HG03442 (cell line): ENCODE measurements around the gene TRAPPC12.
"Not testable (repeated sequence)": the region's sequence is repeated elsewhere in the genome, so short reads cannot be mapped to it uniquely, and the experiment has no call there.

Experiments
- ATAC-seq: cut with Tn5 transposase; IDR thresholded peaks from one replicate; pipeline ENCODE4 v1.9.1; 2021; ENCODE audit warnings: mild to moderate bottlenecking, moderate library complexity; ENCODE audit not compliant: unreplicated experiment

The TRAPPC12 gene

DNA sequence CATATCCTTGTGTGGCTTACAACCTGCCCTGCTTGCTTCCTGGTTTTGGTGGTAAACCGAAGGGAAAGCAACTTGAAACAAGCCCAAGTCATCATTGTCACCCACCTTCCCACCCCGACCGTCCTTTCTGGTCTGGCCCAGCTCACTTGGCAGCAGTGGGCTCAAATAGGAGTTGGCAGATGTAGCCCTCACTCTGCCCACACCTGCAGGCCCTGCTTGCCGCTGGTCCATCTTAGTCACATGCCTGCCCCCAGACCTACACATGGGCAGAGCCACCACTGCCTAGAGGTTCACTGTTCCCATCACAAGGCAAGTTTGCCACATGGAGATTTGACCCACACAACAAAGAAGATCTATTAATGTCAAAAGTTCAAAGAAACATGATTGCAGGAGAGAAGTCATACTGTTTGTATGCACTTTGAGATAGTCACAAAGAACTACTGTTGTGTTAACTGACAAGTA, 11.2 kb upstream of the TRAPPC12 start:
- ATAC-seq: no peak

DNA sequence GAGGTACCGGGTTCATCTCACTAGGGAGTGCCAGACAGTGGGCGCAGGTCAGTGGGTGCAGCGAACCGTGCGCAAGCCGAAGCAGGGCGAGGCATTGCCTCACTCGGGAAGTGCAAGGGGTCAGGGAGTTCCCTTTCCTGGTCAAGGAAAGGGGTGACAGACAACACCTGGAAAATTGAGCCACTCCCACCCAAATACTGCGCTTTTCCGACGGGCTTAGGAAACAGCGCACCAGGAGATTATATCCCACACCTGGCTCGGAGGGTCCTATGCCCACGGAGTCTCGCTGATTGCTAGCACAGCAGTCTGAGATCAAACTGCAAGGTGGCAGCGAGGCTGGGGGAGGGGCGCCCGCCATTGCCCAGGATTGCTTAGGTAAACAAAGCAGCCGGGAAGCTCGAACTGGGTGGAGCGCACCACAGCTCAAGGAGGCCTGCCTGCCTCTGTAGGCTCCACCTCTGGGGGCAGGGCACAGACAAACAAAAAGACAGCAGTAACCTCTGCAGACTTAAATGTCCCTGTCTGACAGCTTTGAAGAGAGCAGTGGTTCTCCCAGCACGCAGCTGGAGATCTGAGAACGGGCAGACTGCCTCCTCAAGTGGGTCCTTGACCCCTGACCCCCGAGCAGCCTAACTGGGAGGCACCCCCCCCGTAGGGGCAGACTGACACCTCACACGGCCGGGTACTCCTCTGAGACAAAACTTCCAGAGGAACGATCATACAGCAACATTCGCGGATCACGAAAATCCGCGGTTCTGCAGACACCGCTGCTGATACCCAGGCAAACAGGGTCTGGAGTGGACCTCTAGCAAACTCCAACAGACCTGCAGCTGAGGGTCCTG, 9.9 kb upstream of the TRAPPC12 start:
- not testable (repeated sequence) for ATAC-seq

DNA sequence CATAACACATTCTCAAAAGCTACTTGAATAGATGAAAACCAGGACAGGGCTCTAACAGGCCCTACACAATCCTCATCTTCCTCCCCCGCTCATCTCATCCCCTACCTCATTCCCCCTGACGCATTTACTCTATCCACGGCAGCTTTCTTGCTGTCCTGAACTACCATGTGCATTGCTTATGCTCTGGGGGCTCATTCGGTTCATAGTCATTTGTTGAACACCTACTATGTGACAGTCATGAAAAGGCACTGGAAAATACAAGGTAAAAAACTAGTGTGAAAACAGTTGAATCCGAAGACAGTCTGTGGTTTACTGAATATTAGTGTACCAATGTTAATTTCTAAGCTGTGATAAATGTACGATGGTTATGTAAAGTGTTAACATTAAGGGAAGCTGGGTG, 2.7 kb upstream of the TRAPPC12 start:
- no peak for ATAC-seq

DNA sequence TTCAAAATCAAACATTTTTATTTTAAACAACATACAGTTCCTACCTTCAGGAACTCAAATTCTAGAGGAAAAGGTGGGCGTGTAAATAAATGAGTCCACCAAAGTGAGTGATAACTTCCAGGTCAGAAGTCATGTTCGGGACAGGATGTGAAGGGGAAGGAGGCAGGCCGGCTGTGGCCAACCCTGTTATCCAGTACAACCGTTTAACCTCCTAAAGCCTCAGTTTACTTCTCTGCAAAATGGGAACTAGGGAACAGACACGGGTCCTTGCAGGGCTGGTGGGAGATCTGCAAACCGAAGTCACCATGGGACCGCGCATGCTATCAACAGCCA, 2.2 kb upstream of the TRAPPC12 start:
- ATAC-seq: peak; percentile 8

DNA sequence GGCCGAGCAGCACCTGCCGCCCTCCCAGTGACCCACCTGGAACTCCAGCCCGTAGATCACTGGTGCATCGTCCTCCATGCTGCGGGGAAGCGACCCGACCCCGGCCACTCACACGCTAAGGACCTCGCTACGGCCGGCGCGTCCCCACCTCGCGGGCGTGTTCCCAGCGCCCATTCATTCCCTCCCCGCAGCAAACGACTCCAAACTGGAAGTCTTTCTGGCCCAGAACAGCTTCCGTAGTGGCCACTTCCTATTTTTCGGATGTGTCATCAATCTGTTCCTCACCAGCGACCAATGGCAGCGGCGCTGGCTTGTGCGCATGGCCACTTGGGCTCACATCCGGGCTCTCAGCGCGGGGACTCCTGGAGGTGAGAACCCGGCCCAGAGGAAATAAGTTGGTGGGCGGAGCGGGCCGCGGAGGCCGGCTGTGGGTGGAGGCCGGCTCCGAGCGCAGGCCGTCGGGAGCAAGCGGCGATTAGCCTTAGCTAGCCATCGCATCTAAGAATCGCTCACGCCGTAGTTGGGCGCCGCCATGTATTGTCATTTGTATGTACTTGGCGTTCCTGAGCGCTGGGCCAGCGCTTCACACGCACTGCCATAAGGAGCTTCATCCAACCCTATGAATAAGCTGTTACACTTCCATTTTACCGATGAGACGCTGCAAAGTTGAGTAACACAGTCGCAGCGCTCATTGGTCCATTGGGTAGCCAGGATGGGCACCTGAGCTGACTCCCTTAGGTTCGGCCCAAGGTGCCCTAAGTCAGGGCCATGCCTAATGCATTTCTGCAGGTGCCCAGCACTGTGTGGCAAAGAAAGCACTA, 1.7 kb upstream of the TRAPPC12 start, which contains the start of gene EIPR1:
Gene EIPR1 (minus strand): TSS at position 207 of the 821 bp plus-strand sequence. CDS start 129 bp downstream, at position 78.
- ATAC-seq: peak; percentile 77

DNA sequence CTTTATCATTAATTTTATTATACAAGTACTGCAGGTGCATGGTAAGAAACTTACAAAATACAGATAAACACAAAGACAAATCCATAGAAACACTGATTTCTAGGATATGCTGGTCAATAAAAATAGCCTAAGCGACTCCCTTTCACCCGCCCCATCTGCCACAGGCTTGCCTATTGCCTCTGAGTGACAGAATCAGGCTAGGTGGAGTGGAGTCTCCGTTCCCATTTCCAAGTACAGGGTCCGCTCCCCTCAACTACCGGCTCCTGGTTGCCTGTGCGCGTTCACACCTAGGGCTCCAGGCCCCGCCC, 201 bp upstream of the TRAPPC12 start:
- no peak for ATAC-seq

DNA sequence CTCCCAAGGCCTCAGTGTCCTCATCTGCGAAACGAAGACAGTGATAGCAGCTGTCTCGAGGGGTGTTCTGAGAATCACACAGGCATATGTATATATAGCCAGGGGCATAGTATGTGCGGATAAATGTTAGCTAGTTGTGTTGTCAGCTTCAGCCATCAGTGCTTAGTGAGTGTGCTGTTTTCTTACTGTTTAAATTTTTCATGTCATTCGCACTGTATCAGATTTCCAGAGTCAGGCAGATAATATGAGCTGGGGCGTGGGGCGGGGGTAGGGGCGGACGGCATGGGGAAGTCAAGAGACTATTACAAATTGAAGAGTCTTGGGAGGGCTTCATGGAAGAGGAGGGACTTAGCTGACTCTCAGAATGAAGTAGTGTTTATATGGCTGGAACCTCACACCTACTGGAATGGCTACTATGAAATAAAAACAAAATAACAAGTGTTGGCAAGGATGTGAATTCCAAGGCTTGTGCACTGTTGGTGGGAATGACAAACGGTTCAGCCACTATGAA, 7.0 kb downstream of the TRAPPC12 start:
- ATAC-seq: no peak

DNA sequence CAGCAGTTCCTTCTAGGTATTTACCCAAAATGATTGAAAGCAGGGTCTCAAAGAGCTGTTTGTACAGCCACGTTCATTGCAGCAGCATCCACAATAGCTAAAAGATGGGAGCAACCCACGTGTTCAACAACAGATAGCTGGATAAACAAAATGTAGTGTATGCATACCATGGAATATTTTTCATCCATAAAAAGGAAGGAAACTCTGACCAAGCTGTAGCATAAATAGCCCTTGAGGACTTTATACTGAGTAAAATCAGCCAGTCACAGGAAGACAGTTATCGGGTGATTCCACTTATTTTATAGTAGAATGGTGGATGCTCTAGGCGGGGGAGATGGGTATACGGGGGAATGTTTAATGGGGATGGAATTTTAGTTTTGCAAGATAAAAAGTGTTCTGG, 7.5 kb downstream of the TRAPPC12 start:
- no peak for ATAC-seq

DNA sequence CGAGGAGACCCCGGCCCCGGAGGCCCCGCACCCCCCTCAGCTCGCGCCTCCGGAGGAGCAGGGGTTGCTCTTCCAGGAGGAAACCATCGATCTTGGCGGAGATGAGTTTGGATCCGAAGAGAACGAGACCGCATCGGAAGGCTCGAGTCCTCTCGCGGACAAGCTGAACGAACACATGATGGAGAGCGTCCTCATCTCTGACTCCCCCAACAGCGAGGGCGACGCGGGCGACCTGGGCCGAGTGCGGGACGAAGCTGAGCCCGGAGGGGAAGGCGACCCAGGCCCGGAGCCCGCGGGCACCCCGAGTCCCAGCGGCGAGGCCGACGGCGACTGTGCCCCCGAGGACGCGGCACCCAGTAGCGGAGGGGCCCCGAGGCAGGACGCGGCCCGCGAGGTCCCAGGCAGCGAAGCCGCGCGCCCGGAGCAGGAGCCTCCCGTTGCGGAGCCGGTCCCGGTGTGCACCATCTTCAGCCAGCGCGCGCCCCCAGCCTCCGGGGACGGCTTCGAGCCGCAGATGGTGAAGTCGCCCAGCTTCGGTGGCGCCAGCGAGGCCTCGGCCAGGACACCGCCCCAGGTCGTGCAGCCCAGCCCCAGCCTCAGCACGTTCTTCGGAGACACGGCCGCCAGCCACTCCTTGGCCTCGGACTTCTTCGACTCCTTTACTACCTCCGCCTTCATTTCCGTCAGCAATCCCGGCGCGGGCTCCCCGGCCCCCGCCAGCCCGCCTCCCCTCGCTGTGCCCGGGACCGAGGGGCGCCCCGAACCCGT, 8.3 kb downstream of the TRAPPC12 start:
- ATAC-seq: no peak

DNA sequence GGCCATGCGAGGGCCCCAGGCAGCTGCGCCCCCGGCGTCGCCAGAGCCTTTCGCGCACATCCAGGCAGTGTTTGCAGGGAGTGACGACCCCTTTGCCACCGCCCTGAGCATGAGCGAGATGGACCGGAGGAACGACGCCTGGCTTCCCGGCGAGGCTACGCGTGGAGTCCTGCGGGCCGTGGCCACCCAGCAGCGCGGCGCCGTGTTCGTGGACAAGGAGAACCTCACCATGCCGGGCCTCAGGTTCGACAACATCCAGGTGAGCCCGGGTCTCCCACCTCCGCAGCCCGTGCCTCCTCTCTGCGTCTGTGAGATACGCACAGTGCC, 8.9 kb downstream of the TRAPPC12 start:
- ATAC-seq: no peak

DNA sequence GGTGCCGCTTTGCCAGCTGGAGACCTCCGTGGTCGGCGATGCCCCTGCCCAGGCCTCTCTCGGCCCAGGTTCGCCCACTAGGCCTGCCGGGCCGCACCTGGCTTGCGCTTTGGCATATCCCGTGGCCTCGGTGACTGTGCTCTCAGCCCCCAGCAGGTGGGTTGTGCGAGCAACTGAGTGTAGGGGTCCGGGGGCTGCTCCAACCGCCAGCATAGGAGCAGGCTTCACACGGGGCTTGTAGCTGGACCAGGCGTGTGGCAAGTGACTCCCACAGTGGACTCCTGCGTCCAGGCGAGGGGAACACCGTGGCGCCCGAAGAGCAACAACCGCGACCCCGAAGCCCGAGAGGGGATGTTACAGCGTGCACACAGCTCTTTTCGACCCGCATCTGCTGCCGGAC, 9.7 kb downstream of the TRAPPC12 start:
- no peak for ATAC-seq

DNA sequence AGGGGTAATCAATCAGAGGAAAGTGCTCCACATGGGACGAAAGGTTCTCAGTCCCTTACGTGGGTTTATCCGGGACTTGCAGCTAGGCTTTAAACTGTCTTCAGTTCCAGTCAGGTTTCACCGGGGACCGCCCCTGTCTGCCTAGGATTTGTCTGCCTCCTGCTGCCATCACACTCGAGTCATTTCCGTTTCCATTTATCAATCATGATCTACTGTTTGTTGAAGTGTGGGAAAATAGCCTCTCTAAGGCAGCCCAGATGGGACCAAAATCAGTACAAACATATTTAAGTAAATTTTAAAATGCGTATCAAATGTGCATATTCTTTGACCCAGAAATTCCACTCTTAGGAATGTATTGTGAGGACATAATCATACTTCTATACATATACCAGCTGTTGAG, 10.5 kb downstream of the TRAPPC12 start:
- ATAC-seq: no peak

DNA sequence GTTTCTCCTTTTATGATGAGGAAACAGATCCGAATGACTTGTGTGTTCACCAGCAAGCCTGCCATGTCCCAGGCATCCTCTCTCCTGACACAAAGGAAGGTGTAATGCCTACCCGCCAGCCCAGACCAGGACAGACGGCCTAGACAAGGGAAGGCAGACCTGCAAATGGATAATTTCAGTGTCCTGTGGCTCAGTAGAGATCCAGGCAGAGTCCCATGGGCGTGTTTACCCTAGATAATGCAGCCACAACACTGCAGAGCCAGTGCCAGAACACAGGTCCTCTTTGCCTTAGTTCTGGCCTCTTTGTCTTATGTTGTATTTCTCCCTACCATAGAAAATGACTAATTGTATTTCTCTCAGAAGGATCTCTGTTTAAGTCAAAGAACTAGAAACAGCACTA, 12.7 kb downstream of the TRAPPC12 start:
- ATAC-seq: no peak

DNA sequence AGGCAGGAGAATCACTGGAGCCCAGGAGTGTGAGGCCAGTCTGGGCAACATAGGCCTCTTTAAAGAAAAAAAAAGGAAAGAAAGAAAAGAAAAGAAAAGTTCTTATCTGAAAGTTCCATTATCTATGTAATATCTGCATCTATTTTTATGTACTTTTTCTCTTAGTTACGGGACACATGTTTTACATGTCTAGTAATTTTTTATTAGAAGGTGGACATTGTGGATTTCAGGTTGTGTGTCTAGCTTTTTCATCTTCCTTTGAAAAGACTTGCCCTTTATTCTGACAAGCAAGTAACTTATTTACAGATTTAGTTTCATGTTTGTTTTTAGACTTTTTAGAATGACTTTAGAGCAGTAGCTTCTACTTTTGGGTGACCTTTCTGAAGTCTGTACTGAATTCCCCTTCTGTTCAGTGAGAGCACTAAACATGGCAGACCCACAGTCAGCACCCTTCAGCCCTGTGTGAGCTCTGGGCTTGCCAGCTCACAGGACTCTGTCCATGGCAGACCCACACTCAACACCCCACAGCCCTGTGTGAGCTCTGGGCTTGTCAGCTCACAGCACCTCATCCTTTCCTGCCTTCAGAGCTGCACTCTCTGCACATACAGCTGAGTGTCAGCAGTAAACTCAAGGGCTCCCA, 17.5 kb downstream of the TRAPPC12 start:
- no peak for ATAC-seq

DNA sequence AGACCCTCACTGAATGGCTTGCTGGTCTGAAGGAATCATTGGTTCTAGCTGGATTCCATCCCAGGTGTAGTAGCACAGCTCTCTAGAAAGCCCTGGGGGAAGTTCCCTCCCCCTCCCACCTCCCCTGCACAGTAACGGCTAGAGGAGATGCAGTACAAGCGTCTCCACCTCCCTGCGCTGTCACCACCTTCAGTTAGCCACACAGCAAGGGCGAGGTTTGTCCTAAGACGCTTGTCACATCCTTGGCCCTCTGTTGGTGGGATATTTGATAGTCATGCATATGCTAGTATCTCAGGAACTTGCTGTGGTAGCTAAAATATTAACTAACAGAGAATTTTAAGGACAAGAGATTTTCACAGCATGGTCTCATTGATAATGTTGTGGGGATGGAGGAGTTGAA, 19.4 kb downstream of the TRAPPC12 start:
- no peak for ATAC-seq

DNA sequence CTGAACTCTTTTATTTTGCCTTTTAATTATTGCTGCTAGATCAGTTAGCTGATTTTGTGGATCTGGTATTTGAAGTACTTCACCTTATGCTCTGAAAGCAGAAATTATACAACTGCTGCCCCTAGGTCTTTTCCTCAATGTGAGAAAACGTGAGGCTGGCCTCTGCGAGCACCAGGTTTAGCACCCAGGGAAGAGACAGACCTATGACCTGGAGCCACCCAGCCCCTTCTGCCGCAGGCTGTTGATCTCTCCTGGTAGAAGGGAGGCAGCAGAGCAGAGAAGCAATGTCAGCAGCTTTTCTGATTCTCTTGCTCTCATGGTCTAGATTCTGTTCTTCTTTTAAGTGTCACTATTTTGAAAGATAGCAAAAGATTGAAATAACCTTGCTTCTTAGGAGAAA, 19.9 kb downstream of the TRAPPC12 start:
- ATAC-seq: no peak

DNA sequence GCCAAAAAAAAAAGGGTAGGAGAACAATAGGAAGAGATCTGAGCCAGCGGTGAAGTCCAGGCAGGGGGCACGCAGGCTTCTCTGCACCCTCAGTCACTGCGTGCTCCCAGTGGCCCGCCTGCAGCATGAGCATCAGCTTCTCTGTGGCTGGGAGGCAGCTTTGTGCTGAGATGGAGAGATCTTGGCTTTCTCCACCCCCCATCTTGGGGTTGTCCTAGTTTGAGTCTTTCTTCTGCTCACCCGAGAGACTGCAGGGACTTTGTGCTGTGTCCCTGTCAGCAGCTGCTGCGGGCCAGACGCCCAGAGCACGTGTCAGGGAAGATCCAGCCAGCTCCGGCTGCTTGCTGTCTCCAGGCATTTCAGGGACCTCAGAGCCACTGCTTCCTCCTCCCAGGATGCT, 20.3 kb downstream of the TRAPPC12 start:
- ATAC-seq: no peak

DNA sequence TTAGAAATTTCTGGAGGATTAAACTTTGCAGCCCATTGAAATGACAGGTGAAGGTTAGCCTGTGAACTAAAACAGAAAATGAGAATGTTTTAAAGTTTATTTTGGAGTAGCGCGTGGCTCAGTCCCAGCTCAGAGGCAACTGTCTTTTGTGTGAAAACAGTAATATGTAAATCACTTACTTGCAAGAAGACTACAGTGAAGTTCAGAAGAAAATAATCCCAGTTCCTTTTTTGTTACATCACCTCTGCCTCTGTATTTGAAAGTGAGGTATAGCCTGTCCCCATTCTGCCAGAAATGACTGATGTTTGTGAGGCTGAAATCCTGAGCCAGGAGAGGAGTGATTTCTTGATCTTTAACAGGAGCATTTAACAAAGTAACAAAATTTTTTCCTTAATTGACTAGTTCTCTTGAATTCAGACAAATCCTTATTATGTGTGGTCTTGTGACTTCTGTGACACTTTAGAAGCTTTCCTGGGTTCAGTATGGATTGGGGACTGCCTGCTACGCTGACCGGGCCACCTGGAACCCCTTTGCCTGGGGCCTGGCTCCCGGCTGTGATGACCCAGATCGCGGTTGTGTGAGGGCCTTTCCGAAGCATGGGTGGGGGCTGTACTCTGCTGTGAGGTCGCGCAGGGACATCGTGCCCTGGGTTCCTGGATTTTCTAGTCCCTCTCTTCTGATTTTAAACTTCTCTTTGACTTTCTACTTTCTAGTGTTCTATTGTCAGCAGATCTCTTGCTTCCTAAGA, 24.3 kb downstream of the TRAPPC12 start:
- ATAC-seq: peak; percentile 100

DNA sequence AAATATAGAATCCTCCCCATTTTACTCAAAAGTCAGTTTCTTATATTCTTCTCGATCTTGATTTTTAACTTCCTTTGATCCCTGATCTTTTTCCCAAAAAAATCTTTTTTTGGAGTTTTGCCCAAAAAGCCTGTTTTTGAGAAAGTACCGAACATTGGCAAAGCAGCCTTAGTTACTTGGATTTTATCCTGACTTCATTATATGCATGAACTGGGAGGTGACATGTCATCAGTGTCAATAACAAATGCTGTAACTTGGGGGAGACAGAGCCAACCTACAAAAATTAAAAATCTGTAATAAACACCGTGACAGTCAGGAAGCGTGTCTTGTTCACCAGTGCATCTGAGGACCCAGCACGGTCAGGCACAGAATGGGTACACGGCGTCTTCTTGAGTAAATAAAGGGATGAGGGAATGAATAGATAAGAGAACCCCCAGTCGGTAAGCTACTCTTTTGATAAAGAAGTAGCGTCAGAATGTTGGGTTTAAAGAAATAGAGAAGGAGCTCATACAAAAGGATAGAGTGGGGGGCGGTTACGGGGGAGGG, 24.9 kb downstream of the TRAPPC12 start:
- ATAC-seq: no peak

DNA sequence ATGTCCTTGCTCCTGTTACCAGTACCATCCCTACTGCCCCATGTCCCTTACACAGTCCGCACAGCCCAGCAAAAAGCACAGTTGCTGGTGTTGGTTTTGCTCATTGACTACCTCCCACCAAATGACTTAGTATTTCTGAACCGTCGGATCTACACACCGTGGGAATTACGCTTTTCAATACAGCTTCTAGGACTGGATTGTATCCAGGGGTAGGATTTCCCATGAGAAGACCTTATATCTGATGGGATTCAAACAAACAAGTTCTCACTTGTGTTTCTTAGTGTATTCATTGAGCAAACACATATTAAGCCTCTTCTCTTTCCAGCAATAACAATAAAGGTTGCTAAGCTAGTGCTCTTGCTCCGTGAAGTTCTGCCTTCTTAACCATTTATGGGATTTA, 25.8 kb downstream of the TRAPPC12 start:
- no peak for ATAC-seq
